PFSK-1 (cell line): ENCODE measurements around the gene MAEA.

ENCODE experiments used
- FOXP2 ChIP-seq: optimal IDR thresholded peaks from 2 replicates; pipeline ENCODE3; 2011; ENCODE audit warnings: borderline replicate concordance, control low read depth, inconsistent platforms; ENCODE audit not compliant: insufficient read depth; ENCODE audit errors: extremely low read length, extremely low read depth
- POLR2AphosphoS5 ChIP-seq: IDR thresholded peaks from 2 replicates; pipeline ENCODE4 v1.6.1; 2012; ENCODE audit warnings: low read depth, mild to moderate bottlenecking, control low read depth, low read length, moderate library complexity
- REST ChIP-seq, 2 experiments: IDR thresholded peaks; 2 replicates each; pipeline versions ENCODE4 v1.6.1 to v1.8.0; 2011 to 2012; ENCODE audit warnings: low read depth in 2 of 2, low read length in 2 of 2, control low read depth in 1 of 2, inconsistent platforms in 1 of 2, mild to moderate bottlenecking in 1 of 2, moderate library complexity in 1 of 2; ENCODE audit not compliant: insufficient read depth in 1 of 2
- SIN3A ChIP-seq: IDR thresholded peaks from 2 replicates; pipeline ENCODE4 v1.6.1; 2012; ENCODE audit warnings: mild to moderate bottlenecking, low read length, moderate library complexity, borderline replicate concordance; ENCODE audit not compliant: insufficient read depth
- TAF1 ChIP-seq: IDR thresholded peaks from 2 replicates; pipeline ENCODE4 v1.6.1; 2012; ENCODE audit warnings: low read length, control low read depth, borderline replicate concordance; ENCODE audit not compliant: insufficient read depth

Gene MAEA

DNA sequence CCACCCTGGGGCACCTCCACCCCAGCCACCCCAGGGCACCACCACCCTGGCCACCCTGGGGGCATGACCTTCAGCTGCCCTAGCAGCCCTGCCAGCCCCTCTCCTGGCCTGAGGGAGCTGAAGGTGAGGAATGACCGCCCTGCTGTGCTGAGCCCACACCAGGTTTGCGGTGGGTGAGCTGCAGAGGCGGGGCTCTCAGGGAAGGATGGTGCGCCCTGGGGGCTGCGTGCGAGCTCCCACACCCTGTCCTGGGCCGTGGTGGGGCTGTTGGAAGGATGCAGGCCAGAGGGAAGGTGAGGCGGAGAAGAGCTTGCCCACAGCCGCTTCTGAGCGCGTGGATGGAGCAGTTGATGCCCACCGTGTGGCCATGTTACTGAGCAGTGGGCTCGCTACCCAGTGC is 75.1 kb downstream of the MAEA start:
- TF ChIP-seq FOXP2 (no peak), POLR2AphosphoS5 (no peak), SIN3A (no peak), TAF1 (no peak), REST (IDR thresholded peaks at IDR 0.05; ENCODE audit: insufficient read depth in 1 of 2, low read depth in 2 of 2, low read length in 2 of 2) (no peak)

GRCh38 chr4:1365271-1366178 is 75.8 kb downstream of the MAEA start:
- no peak for TF ChIP-seq SIN3A
- no peak for TF ChIP-seq FOXP2
- no peak for TF ChIP-seq TAF1
- TF ChIP-seq POLR2AphosphoS5 = no peak
- no peak for TF ChIP-seq REST (IDR thresholded peaks at IDR 0.05; ENCODE audit: insufficient read depth in 1 of 2, low read depth in 2 of 2, low read length in 2 of 2)

GRCh38 chr4:1366371-1367229 is 76.9 kb downstream of the MAEA start:
- no peak for TF ChIP-seq REST (IDR thresholded peaks at IDR 0.05; ENCODE audit: insufficient read depth in 1 of 2, low read depth in 2 of 2, low read length in 2 of 2)
- no peak for TF ChIP-seq TAF1
- TF ChIP-seq FOXP2 = no peak
- TF ChIP-seq SIN3A = no peak
- no peak for TF ChIP-seq POLR2AphosphoS5

DNA sequence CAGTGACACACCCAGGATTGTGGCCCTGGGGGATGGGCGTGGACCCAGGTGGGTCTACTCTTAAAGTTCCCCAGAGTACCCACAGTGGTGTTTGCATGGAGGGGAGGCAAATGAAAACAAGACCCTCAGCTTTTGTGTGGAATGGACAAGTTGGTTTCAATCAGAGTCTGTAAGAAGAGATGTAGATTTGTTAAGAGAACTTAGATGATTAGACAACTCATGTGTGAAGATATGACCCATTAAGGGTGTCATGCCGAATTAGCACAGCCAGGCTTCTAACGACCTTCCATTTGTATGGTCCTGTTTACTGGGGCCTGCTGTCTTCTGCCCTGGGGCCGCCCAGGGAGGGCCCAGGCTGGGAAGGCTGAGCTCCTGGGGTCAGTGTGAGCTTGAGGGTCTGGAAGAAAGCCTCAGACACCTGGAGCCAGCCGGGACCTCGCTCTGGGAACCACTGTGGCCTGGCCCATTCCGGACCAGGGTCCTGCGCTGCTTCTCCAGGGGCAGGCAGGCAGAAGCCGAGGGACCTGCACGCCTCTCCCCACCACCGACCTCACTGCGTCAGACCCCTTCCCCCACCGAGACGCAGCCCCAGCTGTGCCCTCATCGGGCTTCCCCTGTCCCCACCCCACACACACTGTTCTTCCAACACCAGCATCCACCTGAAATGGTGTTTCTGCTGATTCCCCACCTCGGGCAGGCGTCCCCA is 77.7 kb downstream of the MAEA start:
- TF ChIP-seq FOXP2 = no peak
- no peak for TF ChIP-seq TAF1
- no peak for TF ChIP-seq SIN3A
- TF ChIP-seq POLR2AphosphoS5 = no peak
- TF ChIP-seq REST (IDR thresholded peaks at IDR 0.05; ENCODE audit: insufficient read depth in 1 of 2, low read depth in 2 of 2, low read length in 2 of 2) = no peak
